HEK293 (cell line): ENCODE results near the gene GPER1.

Experiments used
- EGR2 ChIP-seq: fragments of 450-650 bp; formaldehyde crosslinking; IDR thresholded peaks from 2 replicates; pipeline ENCODE4 v1.5.1; 2016; ENCODE audit warnings: low read depth, missing biosample characterization, missing genetic modification characterization
- KLF10 ChIP-seq: fragments of 450-650 bp; IDR thresholded peaks from 2 replicates; pipeline ENCODE4 v1.5.1; 2018; ENCODE audit warnings: missing biosample characterization, mild to moderate bottlenecking, missing genetic modification characterization
- KLF7 ChIP-seq: fragments of 450-650 bp; formaldehyde crosslinking; IDR thresholded peaks from 2 replicates; pipeline ENCODE4 v1.5.1; 2016; ENCODE audit warnings: missing biosample characterization, missing genetic modification characterization, borderline replicate concordance
- MYNN ChIP-seq: fragments of 450-650 bp; formaldehyde crosslinking; IDR thresholded peaks from 2 replicates; pipeline ENCODE4 v1.5.1; 2016; ENCODE audit warnings: missing biosample characterization, missing genetic modification characterization, borderline replicate concordance
- MZF1 ChIP-seq: fragments of 450-650 bp; formaldehyde crosslinking; IDR thresholded peaks from 2 replicates; pipeline ENCODE4 v1.5.1; 2017; ENCODE audit warnings: missing biosample characterization, missing genetic modification characterization, borderline replicate concordance
- RBAK ChIP-seq: fragments of 450-650 bp; formaldehyde crosslinking; IDR thresholded peaks from 2 replicates; pipeline ENCODE4 v1.5.1; 2016; ENCODE audit warnings: missing biosample characterization, missing genetic modification characterization
- TRIM28 ChIP-seq: IDR thresholded peaks from 2 replicates; pipeline ENCODE4 v1.6.1; 2011; ENCODE audit warnings: low read length, control low read depth, borderline replicate concordance
- ZBTB1 ChIP-seq: fragments of 450-650 bp; formaldehyde crosslinking; IDR thresholded peaks from 2 replicates; pipeline ENCODE4 v1.5.1; 2016; ENCODE audit warnings: missing biosample characterization, missing genetic modification characterization
- ZBTB48 ChIP-seq: fragments of 450-650 bp; formaldehyde crosslinking; IDR thresholded peaks from 2 replicates; pipeline ENCODE4 v1.5.1; 2016; ENCODE audit warnings: missing biosample characterization, missing genetic modification characterization
- ZFP41 ChIP-seq: fragments of 450-650 bp; formaldehyde crosslinking; IDR thresholded peaks from 2 replicates; pipeline ENCODE4 v1.5.1; 2016; ENCODE audit warnings: missing biosample characterization, missing genetic modification characterization, borderline replicate concordance
- ZNF121 ChIP-seq: fragments of 450-650 bp; formaldehyde crosslinking; IDR thresholded peaks from 2 replicates; pipeline ENCODE4 v1.5.1; 2016; ENCODE audit warnings: missing biosample characterization, missing genetic modification characterization
- ZNF16 ChIP-seq: fragments of 450-650 bp; formaldehyde crosslinking; IDR thresholded peaks from 2 replicates; pipeline ENCODE4 v1.5.1; 2016; ENCODE audit warnings: low read depth, missing biosample characterization, missing genetic modification characterization
- ZNF274 ChIP-seq, 2 experiments: fragments of 200-500 bp in 1 of 2; fragments of 450-650 bp in 1 of 2; sonication (Bioruptor generic) in 1 of 2; formaldehyde crosslinking in 1 of 2; IDR thresholded peaks; 2 replicates each; pipeline versions ENCODE4 v1.5.1 to v1.6.1; 2014 to 2016; ENCODE audit warnings: borderline replicate concordance in 1 of 2, inconsistent platforms in 1 of 2, low read length in 1 of 2, missing biosample characterization in 1 of 2, missing genetic modification characterization in 1 of 2
- ZNF302 ChIP-seq: fragments of 450-650 bp; formaldehyde crosslinking; IDR thresholded peaks from 2 replicates; pipeline ENCODE4 v1.5.1; 2016; ENCODE audit warnings: missing biosample characterization, missing genetic modification characterization, low read depth
- ZNF341 ChIP-seq: fragments of 450-650 bp; formaldehyde crosslinking; IDR thresholded peaks from 2 replicates; pipeline ENCODE4; 2016; ENCODE audit warnings: low read depth, missing biosample characterization, missing genetic modification characterization
- ZNF354C ChIP-seq: fragments of 450-650 bp; formaldehyde crosslinking; IDR thresholded peaks from 2 replicates; pipeline ENCODE4 v1.5.1; 2016; ENCODE audit warnings: missing biosample characterization, missing genetic modification characterization, low read depth, borderline replicate concordance
- ZNF404 ChIP-seq: fragments of 450-650 bp; formaldehyde crosslinking; IDR thresholded peaks from 2 replicates; pipeline ENCODE4 v1.5.1; 2017; ENCODE audit warnings: missing biosample characterization, missing genetic modification characterization
- ZNF426 ChIP-seq: fragments of 450-650 bp; formaldehyde crosslinking; IDR thresholded peaks from 2 replicates; pipeline ENCODE4 v1.5.1; 2017; ENCODE audit warnings: missing biosample characterization, missing genetic modification characterization, mild to moderate bottlenecking, inconsistent platforms, moderate library complexity
- ZNF510 ChIP-seq: fragments of 450-650 bp; formaldehyde crosslinking; IDR thresholded peaks from 2 replicates; pipeline ENCODE4 v1.5.1; 2018; ENCODE audit warnings: mild to moderate bottlenecking, missing genetic modification characterization, missing biosample characterization; ENCODE audit not compliant: insufficient replicate concordance
- ZNF514 ChIP-seq: fragments of 450-650 bp; formaldehyde crosslinking; IDR thresholded peaks from 2 replicates; pipeline ENCODE4 v1.5.1; 2016; ENCODE audit warnings: missing biosample characterization, missing genetic modification characterization
- ZNF558 ChIP-seq: fragments of 450-650 bp; formaldehyde crosslinking; IDR thresholded peaks from 2 replicates; pipeline ENCODE4 v1.5.1; 2016; ENCODE audit warnings: missing biosample characterization, missing genetic modification characterization
- ZNF560 ChIP-seq: fragments of 450-650 bp; formaldehyde crosslinking; IDR thresholded peaks from 2 replicates; pipeline ENCODE4 v1.5.1; 2017; ENCODE audit warnings: missing biosample characterization, missing genetic modification characterization, borderline replicate concordance
- ZNF610 ChIP-seq: fragments of 450-650 bp; formaldehyde crosslinking; IDR thresholded peaks from 2 replicates; pipeline ENCODE4 v1.5.1; 2016; ENCODE audit warnings: missing biosample characterization, missing genetic modification characterization, borderline replicate concordance
- ZNF629 ChIP-seq: fragments of 450-650 bp; formaldehyde crosslinking; IDR thresholded peaks from 2 replicates; pipeline ENCODE4 v1.5.1; 2017; ENCODE audit warnings: missing biosample characterization, missing genetic modification characterization
- ZNF76 ChIP-seq: fragments of 450-650 bp; formaldehyde crosslinking; IDR thresholded peaks from 2 replicates; pipeline ENCODE4; 2016; ENCODE audit warnings: low read depth, missing biosample characterization, missing genetic modification characterization, borderline replicate concordance
- ZNF776 ChIP-seq: fragments of 450-650 bp; formaldehyde crosslinking; IDR thresholded peaks from 2 replicates; pipeline ENCODE4 v1.5.0; 2017; ENCODE audit warnings: missing biosample characterization, missing genetic modification characterization, borderline replicate concordance
- ZNF792 ChIP-seq: fragments of 450-650 bp; formaldehyde crosslinking; IDR thresholded peaks from 2 replicates; pipeline ENCODE4 v1.5.1; 2016; ENCODE audit warnings: missing biosample characterization, missing genetic modification characterization
- TF ChIP-seq, protein P1 (sequence below): fragments of 450-650 bp; formaldehyde crosslinking; IDR thresholded peaks from 2 replicates; pipeline ENCODE4 v1.5.1; 2016; ENCODE audit warnings: missing biosample characterization, missing genetic modification characterization
- TF ChIP-seq, protein P2 (sequence below): fragments of 450-650 bp; formaldehyde crosslinking; IDR thresholded peaks from 2 replicates; pipeline ENCODE4 v1.5.1; 2016; ENCODE audit warnings: missing biosample characterization, missing genetic modification characterization, low read depth
- TF ChIP-seq, protein P3 (sequence below): fragments of 450-650 bp; formaldehyde crosslinking; IDR thresholded peaks from 2 replicates; pipeline ENCODE4 v1.5.1; 2017; ENCODE audit warnings: missing biosample characterization, missing genetic modification characterization
- TF ChIP-seq, protein P4 (sequence below): fragments of 450-650 bp; formaldehyde crosslinking; optimal IDR thresholded peaks from 2 replicates; pipeline ENCODE3; 2016; ENCODE audit warnings: missing biosample characterization, mild to moderate bottlenecking, missing genetic modification characterization
- TF ChIP-seq, protein P5 (sequence below): fragments of 450-650 bp; formaldehyde crosslinking; IDR thresholded peaks from 2 replicates; pipeline ENCODE4 v1.5.1; 2017; ENCODE audit warnings: missing biosample characterization, missing genetic modification characterization

The GPER1 gene

DNA sequence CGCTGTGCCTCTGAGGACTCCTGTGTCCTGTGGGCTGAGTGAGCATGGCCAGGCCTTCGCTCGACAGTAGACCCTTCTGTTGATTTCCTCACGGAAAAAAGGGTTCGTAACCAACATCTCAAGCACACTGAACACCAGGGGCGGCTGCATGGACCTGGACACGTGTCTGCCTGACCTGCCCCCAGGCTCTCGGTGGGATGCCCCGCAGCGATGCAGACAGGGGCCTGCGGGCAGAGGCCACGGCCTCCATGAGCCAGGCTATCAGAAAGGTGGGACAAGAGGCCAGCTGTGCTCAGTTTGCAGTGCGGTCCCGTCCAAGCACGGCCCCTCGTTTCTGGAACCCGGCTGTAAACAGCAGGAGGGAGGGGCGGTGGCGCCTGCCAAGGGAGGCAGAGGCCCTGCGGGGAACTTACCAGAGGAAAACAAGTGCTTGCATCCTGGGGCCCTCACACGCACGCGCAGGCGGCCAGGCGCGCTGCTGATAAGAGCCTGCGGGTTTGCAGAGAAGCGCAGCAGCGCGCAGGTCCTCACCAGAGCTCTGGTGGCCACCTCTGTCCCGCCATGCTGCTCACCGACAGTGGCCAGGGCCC lies 33.0 kb upstream of the GPER1 start (continued):
- TF ChIP-seq, protein P1, sequence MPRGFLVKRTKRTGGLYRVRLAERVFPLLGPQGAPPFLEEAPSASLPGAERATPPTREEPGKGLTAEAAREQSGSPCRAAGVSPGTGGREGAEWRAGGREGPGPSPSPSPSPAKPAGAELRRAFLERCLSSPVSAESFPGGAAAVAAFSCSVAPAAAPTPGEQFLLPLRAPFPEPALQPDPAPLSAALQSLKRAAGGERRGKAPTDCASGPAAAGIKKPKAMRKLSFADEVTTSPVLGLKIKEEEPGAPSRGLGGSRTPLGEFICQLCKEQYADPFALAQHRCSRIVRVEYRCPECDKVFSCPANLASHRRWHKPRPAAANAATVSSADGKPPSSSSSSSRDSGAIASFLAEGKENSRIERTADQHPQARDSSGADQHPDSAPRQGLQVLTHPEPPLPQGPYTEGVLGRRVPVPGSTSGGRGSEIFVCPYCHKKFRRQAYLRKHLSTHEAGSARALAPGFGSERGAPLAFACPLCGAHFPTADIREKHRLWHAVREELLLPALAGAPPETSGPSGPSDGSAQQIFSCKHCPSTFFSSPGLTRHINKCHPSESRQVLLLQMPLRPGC (tag by site-specific recombination), result no peak
- no peak for TF ChIP-seq ZNF404
- TF ChIP-seq ZBTB1 (tag by site-specific recombination), result no peak
- no peak for TF ChIP-seq KLF10 (tag by site-specific recombination)
- no peak for TF ChIP-seq ZNF560
- TF ChIP-seq, protein P2, sequence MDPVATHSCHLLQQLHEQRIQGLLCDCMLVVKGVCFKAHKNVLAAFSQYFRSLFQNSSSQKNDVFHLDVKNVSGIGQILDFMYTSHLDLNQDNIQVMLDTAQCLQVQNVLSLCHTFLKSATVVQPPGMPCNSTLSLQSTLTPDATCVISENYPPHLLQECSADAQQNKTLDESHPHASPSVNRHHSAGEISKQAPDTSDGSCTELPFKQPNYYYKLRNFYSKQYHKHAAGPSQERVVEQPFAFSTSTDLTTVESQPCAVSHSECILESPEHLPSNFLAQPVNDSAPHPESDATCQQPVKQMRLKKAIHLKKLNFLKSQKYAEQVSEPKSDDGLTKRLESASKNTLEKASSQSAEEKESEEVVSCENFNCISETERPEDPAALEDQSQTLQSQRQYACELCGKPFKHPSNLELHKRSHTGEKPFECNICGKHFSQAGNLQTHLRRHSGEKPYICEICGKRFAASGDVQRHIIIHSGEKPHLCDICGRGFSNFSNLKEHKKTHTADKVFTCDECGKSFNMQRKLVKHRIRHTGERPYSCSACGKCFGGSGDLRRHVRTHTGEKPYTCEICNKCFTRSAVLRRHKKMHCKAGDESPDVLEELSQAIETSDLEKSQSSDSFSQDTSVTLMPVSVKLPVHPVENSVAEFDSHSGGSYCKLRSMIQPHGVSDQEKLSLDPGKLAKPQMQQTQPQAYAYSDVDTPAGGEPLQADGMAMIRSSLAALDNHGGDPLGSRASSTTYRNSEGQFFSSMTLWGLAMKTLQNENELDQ, result no peak
- no peak for TF ChIP-seq ZNF558 (tag by site-specific recombination)
- TF ChIP-seq, protein P3, sequence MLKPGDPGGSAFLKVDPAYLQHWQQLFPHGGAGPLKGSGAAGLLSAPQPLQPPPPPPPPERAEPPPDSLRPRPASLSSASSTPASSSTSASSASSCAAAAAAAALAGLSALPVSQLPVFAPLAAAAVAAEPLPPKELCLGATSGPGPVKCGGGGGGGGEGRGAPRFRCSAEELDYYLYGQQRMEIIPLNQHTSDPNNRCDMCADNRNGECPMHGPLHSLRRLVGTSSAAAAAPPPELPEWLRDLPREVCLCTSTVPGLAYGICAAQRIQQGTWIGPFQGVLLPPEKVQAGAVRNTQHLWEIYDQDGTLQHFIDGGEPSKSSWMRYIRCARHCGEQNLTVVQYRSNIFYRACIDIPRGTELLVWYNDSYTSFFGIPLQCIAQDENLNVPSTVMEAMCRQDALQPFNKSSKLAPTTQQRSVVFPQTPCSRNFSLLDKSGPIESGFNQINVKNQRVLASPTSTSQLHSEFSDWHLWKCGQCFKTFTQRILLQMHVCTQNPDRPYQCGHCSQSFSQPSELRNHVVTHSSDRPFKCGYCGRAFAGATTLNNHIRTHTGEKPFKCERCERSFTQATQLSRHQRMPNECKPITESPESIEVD (tag by site-specific recombination), result no peak
- no peak for TF ChIP-seq EGR2 (tag by site-specific recombination)
- no peak for TF ChIP-seq ZNF629
- no peak for TF ChIP-seq MYNN (tag by site-specific recombination)
- TF ChIP-seq ZNF121 (tag by site-specific recombination), result peak; percentile 86
- TF ChIP-seq ZNF776, result no peak
- TF ChIP-seq ZNF514, result no peak
- TF ChIP-seq ZNF16 (tag by site-specific recombination), result no peak
- TF ChIP-seq, protein P4, sequence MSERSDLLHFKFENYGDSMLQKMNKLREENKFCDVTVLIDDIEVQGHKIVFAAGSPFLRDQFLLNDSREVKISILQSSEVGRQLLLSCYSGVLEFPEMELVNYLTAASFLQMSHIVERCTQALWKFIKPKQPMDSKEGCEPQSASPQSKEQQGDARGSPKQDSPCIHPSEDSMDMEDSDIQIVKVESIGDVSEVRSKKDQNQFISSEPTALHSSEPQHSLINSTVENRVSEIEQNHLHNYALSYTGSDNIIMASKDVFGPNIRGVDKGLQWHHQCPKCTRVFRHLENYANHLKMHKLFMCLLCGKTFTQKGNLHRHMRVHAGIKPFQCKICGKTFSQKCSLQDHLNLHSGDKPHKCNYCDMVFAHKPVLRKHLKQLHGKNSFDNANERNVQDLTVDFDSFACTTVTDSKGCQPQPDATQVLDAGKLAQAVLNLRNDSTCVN, result peak; percentile 65
- no peak for TF ChIP-seq ZNF426 (tag by site-specific recombination)
- no peak for TF ChIP-seq KLF7 (tag by site-specific recombination)
- TF ChIP-seq ZNF341 (tag by site-specific recombination), result peak; percentile 55
- no peak for TF ChIP-seq ZBTB48 (tag by site-specific recombination)
- no peak for TF ChIP-seq ZNF610
- no peak for TF ChIP-seq ZNF274 (IDR thresholded peaks at IDR 0.05; ENCODE audit: low read length)
- TF ChIP-seq ZNF274 (tag by site-specific recombination; IDR thresholded peaks at IDR 0.05; ENCODE audit: borderline replicate concordance), result no peak
- no peak for TF ChIP-seq ZNF510 (tag by site-specific recombination)
- TF ChIP-seq ZNF792, result no peak
- no peak for TF ChIP-seq ZNF302
- TF ChIP-seq, protein P5, sequence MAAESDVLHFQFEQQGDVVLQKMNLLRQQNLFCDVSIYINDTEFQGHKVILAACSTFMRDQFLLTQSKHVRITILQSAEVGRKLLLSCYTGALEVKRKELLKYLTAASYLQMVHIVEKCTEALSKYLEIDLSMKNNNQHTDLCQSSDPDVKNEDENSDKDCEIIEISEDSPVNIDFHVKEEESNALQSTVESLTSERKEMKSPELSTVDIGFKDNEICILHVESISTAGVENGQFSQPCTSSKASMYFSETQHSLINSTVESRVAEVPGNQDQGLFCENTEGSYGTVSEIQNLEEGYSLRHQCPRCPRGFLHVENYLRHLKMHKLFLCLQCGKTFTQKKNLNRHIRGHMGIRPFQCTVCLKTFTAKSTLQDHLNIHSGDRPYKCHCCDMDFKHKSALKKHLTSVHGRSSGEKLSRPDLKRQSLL (tag by site-specific recombination), result no peak
- no peak for TF ChIP-seq ZFP41 (tag by site-specific recombination)
- no peak for TF ChIP-seq MZF1
- no peak for TF ChIP-seq ZNF354C
- TF ChIP-seq ZNF76, result no peak
- TF ChIP-seq RBAK (tag by site-specific recombination), result no peak
- TF ChIP-seq TRIM28, result peak; percentile 55; the same call in 1 of the 2 replicates
